HepG2 (cell line): ENCODE data around the gene NOTCH3. TPM values are rescaled to one million over a fixed set of nuclear protein-coding genes. Genes with fewer than 3 reads are reported as not detected.

Source experiments
- DNMT1 ChIP-seq: sonication (generic); formaldehyde crosslinking; IDR thresholded peaks from 2 replicates; pipeline ENCODE4 v1.5.1; 2020; ENCODE audit warnings: mild to moderate bottlenecking, missing genetic modification reagents
- ELF3 ChIP-seq: IDR thresholded peaks from 2 replicates; pipeline ENCODE4 v1.6.1; 2016; ENCODE audit warnings: missing genetic modification reagents, missing compliant biosample characterization
- FOXM1 ChIP-seq: sonication (generic); formaldehyde crosslinking; IDR thresholded peaks from 2 replicates; pipeline ENCODE4 v1.5.0; 2020; ENCODE audit warnings: missing genetic modification reagents
- GATAD1 ChIP-seq: IDR thresholded peaks from 2 replicates; pipeline ENCODE4 v1.6.1; 2016; ENCODE audit warnings: missing genetic modification reagents, missing compliant biosample characterization
- IRF2 ChIP-seq: IDR thresholded peaks from 2 replicates; pipeline ENCODE4 v1.6.1; 2018; ENCODE audit warnings: missing genetic modification reagents, missing compliant biosample characterization
- KAT2B ChIP-seq: fragments of 150-350 bp; IDR thresholded peaks from 2 replicates; pipeline ENCODE4 v1.6.1; 2014; ENCODE audit warnings: low read depth, low read length, borderline replicate concordance
- RNF2 ChIP-seq: fragments of 450-650 bp; conservative IDR thresholded peaks from 2 replicates; pipeline ENCODE4 v1.6.1; 2016; ENCODE audit warnings: low read depth
- SAFB2 ChIP-seq: sonication (generic); formaldehyde crosslinking; IDR thresholded peaks from 2 replicates; pipeline ENCODE4 v1.5.1; 2020; ENCODE audit warnings: missing genetic modification reagents, low read depth, mild to moderate bottlenecking, borderline replicate concordance
- TEAD3 ChIP-seq: optimal IDR thresholded peaks from 2 replicates; pipeline ENCODE3; 2016; ENCODE audit warnings: borderline replicate concordance
- TRIM24 ChIP-seq: sonication (generic); formaldehyde crosslinking; IDR thresholded peaks from 2 replicates; pipeline ENCODE4 v1.8.0; 2022; ENCODE audit warnings: mild to moderate bottlenecking, missing genetic modification reagents
- U2AF1 ChIP-seq: fragments of 200-400 bp; formaldehyde crosslinking; optimal IDR thresholded peaks from 2 replicates; pipeline ENCODE3; 2017; ENCODE audit warnings: mild to moderate bottlenecking, low read depth, low read length
- ZMYM2 ChIP-seq: sonication (generic); formaldehyde crosslinking; IDR thresholded peaks from 2 replicates; pipeline ENCODE4 v1.8.0; 2022; ENCODE audit warnings: mild to moderate bottlenecking, missing genetic modification reagents
- polyA plus RNA-seq, 8 experiments: library from polyadenylated mRNA; depleted of rRNA in 3 of 8; stranded (reverse) in 7 of 8; unstranded in 1 of 8; fragments of >200 nt; fragmentation: Illumina TruSeq in 4 of 8; extraction: Trizol in 4 of 8; gene quantifications; 2 replicates each; pipeline versions ENCODE4 v1.2.1 to v1.2.3, GENCODE V29; 2011 to 2016; ENCODE audit warnings: low read depth in 4 of 8, missing spikeins in 1 of 8, mixed read lengths in 1 of 8; ENCODE audit not compliant: insufficient read depth in 1 of 8
- total RNA-seq, 5 experiments: library from RNA; depleted of rRNA; stranded (reverse); fragments of >200 nt; fragmentation: Illumina TruSeq; extraction: Trizol; gene quantifications; 2 replicates each; pipeline ENCODE4 v1.2.3, GENCODE V29; 2016; ENCODE audit warnings: low read depth in 1 of 5
- TF ChIP-seq, protein P1 (sequence below): sonication (generic); formaldehyde crosslinking; IDR thresholded peaks from 2 replicates; pipeline ENCODE4 v1.8.0; 2022; ENCODE audit warnings: missing genetic modification reagents, low read depth, mild to moderate bottlenecking, borderline replicate concordance
- TF ChIP-seq, protein P2 (sequence below): sonication (generic); formaldehyde crosslinking; IDR thresholded peaks from 2 replicates; pipeline ENCODE4 v1.5.0; 2020; ENCODE audit warnings: mild to moderate bottlenecking, missing genetic modification reagents, borderline replicate concordance
- TF ChIP-seq, protein P3 (sequence below): sonication (generic); formaldehyde crosslinking; IDR thresholded peaks from 2 replicates; pipeline ENCODE4 v1.4.0; 2020; ENCODE audit warnings: missing genetic modification reagents, mild to moderate bottlenecking, borderline replicate concordance
- TF ChIP-seq, protein P4 (sequence below): IDR thresholded peaks from 2 replicates; pipeline ENCODE4 v1.6.1; 2016; ENCODE audit warnings: mild to moderate bottlenecking
- TF ChIP-seq, protein P5 (sequence below): IDR thresholded peaks from 2 replicates; pipeline ENCODE4 v1.6.1; 2012; ENCODE audit warnings: inconsistent platforms
- TF ChIP-seq, protein P6 (sequence below): sonication (generic); formaldehyde crosslinking; IDR thresholded peaks from 2 replicates; pipeline ENCODE4 v1.4.0; 2020; ENCODE audit warnings: missing genetic modification reagents, mild to moderate bottlenecking, borderline replicate concordance
- TF ChIP-seq, protein P7 (sequence below): IDR thresholded peaks from 2 replicates; pipeline ENCODE4 v1.6.1; 2016; ENCODE audit warnings: control low read depth

Gene NOTCH3
- total and polyA plus RNA-seq, 2 of the 13 experiments (the other 11 are each of a cell fraction or from before 2014, with no cell fraction given), result 0.09 to 0.28 TPM

DNA sequence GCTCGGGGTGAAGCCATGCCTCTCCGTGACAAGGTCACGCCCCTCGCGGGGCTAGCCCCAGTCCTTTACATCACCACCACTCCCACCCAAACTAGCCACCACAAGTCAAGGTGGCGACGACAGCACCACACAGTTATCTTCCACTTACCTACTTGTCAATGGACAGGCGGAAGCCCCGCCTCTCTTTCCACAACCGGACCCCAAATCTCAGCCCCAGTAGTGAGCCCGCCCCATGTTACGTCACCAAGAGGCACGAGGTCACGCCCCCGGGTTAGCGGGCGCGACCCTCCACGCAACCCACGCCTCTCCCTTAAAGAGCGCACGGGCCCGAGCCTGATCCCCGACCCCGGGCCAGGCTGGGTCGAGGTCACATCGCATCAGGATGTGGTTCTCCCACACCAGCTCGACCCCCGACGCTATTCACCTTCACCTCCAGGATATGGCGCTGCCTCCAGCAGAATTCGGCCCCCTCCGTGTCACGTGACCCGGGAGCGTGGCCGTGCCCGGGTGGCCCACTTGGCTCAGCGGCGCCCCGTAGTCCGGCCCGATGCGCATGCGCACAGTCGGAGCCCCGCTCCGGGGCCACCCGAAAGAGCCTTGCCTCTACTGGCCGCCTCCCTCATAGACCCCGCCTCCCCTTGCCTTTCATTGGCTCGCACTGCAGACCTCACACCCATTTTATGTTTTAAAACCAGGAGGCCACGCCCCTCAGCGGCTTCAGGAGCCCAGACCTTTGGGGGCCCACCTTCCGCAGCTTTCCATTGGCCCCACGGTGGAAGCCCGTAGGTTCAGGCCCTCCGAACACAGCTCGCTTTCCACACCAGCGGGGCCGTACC lies 75.3 kb downstream of the NOTCH3 start (continued):
- TF ChIP-seq, protein P1, sequence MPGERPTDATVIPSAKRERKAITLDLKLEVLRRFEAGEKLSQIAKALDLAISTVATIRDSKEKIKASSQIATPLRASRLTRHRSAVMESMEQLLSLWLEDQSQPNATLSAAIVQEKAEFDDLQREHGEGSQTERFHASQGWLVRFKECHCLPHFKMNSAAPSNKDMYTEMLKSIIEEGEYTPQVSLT, result no peak
- TF ChIP-seq DNMT1 (CRISPR knock-in tag) (peak; percentile 46; the same call in 1 of the 2 replicates), IRF2 (CRISPR knock-in tag) (peak; percentile 72; the same call in 1 of the 2 replicates), TRIM24 (no peak), GATAD1 (peak; percentile 83), RNF2 (peak; percentile 87), U2AF1 (no peak), SAFB2 (CRISPR knock-in tag) (no peak; the same call in 1 of the 2 replicates), FOXM1 (peak; percentile 85; the same call in 1 of the 2 replicates), TEAD3 (CRISPR knock-in tag) (peak; percentile 47), ELF3 (CRISPR knock-in tag) (no peak), ZMYM2 (CRISPR knock-in tag) (peak; percentile 69; the same call in 1 of the 2 replicates), KAT2B (no peak)
- TF ChIP-seq, protein P2, sequence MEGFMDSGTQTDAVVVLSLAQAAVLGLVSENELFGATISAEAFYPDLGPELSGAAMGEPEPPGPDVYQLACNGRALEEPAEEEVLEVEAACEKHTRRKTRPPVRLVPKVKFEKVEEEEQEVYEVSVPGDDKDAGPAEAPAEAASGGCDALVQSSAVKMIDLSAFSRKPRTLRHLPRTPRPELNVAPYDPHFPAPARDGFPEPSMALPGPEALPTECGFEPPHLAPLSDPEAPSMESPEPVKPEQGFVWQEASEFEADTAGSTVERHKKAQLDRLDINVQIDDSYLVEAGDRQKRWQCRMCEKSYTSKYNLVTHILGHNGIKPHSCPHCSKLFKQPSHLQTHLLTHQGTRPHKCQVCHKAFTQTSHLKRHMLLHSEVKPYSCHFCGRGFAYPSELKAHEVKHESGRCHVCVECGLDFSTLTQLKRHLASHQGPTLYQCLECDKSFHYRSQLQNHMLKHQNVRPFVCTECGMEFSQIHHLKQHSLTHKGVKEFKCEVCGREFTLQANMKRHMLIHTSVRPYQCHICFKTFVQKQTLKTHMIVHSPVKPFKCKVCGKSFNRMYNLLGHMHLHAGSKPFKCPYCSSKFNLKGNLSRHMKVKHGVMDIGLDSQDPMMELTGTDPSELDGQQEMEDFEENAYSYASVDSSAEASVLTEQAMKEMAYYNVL (CRISPR knock-in tag), result peak; percentile 64; the same call in 1 of the 2 replicates
- TF ChIP-seq, protein P3, sequence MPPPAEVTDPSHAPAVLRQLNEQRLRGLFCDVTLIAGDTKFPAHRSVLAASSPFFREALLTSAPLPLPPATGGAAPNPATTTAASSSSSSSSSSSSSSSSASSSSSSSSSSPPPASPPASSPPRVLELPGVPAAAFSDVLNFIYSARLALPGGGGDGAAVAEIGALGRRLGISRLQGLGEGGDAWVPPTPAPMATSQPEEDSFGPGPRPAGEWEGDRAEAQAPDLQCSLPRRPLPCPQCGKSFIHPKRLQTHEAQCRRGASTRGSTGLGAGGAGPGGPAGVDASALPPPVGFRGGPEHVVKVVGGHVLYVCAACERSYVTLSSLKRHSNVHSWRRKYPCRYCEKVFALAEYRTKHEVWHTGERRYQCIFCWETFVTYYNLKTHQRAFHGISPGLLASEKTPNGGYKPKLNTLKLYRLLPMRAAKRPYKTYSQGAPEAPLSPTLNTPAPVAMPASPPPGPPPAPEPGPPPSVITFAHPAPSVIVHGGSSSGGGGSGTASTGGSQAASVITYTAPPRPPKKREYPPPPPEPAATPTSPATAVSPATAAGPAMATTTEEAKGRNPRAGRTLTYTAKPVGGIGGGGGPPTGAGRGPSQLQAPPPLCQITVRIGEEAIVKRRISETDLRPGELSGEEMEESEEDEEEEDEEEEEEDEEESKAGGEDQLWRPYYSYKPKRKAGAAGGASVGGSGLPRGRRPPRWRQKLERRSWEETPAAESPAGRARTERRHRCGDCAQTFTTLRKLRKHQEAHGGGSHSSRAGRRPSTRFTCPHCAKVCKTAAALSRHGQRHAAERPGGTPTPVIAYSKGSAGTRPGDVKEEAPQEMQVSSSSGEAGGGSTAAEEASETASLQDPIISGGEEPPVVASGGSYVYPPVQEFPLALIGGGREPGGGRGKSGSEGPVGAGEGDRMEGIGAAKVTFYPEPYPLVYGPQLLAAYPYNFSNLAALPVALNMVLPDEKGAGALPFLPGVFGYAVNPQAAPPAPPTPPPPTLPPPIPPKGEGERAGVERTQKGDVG (CRISPR knock-in tag), result no peak
- TF ChIP-seq, protein P4, sequence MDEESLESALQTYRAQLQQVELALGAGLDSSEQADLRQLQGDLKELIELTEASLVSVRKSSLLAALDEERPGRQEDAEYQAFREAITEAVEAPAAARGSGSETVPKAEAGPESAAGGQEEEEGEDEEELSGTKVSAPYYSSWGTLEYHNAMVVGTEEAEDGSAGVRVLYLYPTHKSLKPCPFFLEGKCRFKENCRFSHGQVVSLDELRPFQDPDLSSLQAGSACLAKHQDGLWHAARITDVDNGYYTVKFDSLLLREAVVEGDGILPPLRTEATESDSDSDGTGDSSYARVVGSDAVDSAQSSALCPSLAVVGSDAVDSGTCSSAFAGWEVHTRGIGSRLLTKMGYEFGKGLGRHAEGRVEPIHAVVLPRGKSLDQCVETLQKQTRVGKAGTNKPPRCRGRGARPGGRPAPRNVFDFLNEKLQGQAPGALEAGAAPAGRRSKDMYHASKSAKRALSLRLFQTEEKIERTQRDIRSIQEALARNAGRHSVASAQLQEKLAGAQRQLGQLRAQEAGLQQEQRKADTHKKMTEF (CRISPR knock-in tag), result peak; percentile 84
- TF ChIP-seq, protein P5, sequence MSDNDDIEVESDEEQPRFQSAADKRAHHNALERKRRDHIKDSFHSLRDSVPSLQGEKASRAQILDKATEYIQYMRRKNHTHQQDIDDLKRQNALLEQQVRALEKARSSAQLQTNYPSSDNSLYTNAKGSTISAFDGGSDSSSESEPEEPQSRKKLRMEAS, result peak; percentile 84; the same call in 1 of the 2 replicates
- TF ChIP-seq, protein P6, sequence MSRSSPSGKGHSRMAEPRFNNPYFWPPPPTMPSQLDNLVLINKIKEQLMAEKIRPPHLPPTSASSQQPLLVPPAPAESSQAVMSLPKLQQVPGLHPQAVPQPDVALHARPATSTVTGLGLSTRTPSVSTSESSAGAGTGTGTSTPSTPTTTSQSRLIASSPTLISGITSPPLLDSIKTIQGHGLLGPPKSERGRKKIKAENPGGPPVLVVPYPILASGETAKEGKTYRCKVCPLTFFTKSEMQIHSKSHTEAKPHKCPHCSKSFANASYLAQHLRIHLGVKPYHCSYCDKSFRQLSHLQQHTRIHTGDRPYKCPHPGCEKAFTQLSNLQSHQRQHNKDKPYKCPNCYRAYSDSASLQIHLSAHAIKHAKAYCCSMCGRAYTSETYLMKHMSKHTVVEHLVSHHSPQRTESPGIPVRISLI (CRISPR knock-in tag), result no peak; the same call in 1 of the 2 replicates
- TF ChIP-seq, protein P7, sequence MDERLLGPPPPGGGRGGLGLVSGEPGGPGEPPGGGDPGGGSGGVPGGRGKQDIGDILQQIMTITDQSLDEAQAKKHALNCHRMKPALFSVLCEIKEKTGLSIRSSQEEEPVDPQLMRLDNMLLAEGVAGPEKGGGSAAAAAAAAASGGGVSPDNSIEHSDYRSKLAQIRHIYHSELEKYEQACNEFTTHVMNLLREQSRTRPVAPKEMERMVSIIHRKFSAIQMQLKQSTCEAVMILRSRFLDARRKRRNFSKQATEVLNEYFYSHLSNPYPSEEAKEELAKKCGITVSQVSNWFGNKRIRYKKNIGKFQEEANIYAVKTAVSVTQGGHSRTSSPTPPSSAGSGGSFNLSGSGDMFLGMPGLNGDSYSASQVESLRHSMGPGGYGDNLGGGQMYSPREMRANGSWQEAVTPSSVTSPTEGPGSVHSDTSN (CRISPR knock-in tag), result no peak
